Measurements from ENCODE around the gene ATXN3L.

GRCh38 chrX:13327666-13328065 lies 7.8 kb upstream of the ATXN3L start:
- no peak for TF ChIP-seq ZBTB40 (IDR thresholded peaks at IDR 0.05; ENCODE audit: borderline replicate concordance)
- no peak for TF ChIP-seq POLR2A (IDR thresholded peaks at IDR 0.05; ENCODE audit: low read depth, low read length)
- no peak for TF ChIP-seq ZBTB33 (IDR thresholded peaks at IDR 0.05)
- TF ChIP-seq SP1 (IDR thresholded peaks at IDR 0.05; ENCODE audit: low read depth, low read length): no peak
- TF ChIP-seq CTCF (IDR thresholded peaks at IDR 0.05 in 2 of 3, conservative IDR thresholded peaks at IDR 0.05 in 1 of 3; ENCODE audit: control insufficient read depth in 2 of 3, extremely low read depth in 1 of 3, insufficient read depth in 1 of 3, low read depth in 3 of 3, low read length in 3 of 3): no peak
- no peak for TF ChIP-seq ESRRA (IDR thresholded peaks at IDR 0.05; ENCODE audit: low read length)
- no peak for TF ChIP-seq ATF2 (IDR thresholded peaks at IDR 0.05; ENCODE audit: low read length)
- no peak for TF ChIP-seq DPF2 (IDR thresholded peaks at IDR 0.05)
- no peak for TF ChIP-seq ZNF217 (IDR thresholded peaks at IDR 0.05)
- TF ChIP-seq FOS (IDR thresholded peaks at IDR 0.05; ENCODE audit: borderline replicate concordance, extremely low read depth, insufficient read length): no peak
- TF ChIP-seq NR2C2 (IDR thresholded peaks at IDR 0.05; ENCODE audit: borderline replicate concordance, control insufficient read depth, insufficient read length, low read depth): no peak
- TF ChIP-seq EP300 (IDR thresholded peaks at IDR 0.05; ENCODE audit: borderline replicate concordance in 1 of 2, control insufficient read depth in 1 of 2, low read depth in 2 of 2, low read length in 2 of 2): no peak
- no peak for TF ChIP-seq EZH2 (IDR thresholded peaks at IDR 0.05; ENCODE audit: borderline replicate concordance, control insufficient read depth, low read depth, low read length)
